ENCODE results near the gene ADCY9. TPM values are rescaled to one million over a fixed set of nuclear protein-coding genes. Genes with fewer than 3 reads are reported as not detected.

ADCY9 gene
- total and polyA plus RNA-seq, 2 donors (not counting 1 experiment from before 2014, with no cell fraction given): 1.7 to 2.1 TPM

DNA sequence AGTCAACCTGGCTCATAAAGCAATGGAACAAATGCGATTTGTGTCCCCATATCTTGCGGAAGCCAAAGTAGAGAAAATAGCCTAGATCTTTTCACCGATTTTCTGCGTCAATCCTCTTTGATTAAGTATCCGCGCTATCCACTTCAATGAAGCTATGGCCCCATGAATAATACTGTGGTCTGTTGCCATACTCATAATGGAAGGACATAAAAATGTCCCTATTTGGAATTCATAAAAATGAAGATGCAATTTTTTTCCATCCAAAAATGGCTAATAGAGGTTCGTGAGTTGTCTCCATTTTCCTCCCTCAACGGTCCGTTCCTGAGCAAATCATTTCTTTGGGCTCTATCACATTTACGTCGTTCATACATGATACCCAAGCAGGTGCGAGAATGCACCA is 25.4 kb upstream of the ADCY9 start:
- Mint-ChIP-seq H3K27me3 (peaks cover 5% of the 10 kb centered on the region), H3K4me3 (no peak overlapping the region), H3K27ac (no peak overlapping the region), H3K4me1 (no peaks in the 10 kb centered on the region), H3K9me3 (ENCODE audit: insufficient read depth) (no peaks in the 10 kb centered on the region)
- no peak overlapping the region for H3K9ac ChIP-seq (ENCODE audit: low read length)
- peaks cover 0 to 7% of the 10 kb centered on the region in 2 donors for H3K4me1 ChIP-seq (ENCODE audit: control insufficient read depth in 2 of 2, insufficient read depth in 2 of 2, low read length in 2 of 2)
- 100% methylated on average over 9 of the region's 12 CpGs for WGBS (ENCODE audit: insufficient coverage)
- no peak overlapping the region for H3K27ac ChIP-seq (ENCODE audit: low read length in 2 of 2)
- no peak for TF ChIP-seq EZH2 (IDR thresholded peaks at IDR 0.05; ENCODE audit: borderline replicate concordance, insufficient read depth, low read depth, low read length, poor library complexity, severe bottlenecking)
- TF ChIP-seq, protein P1, sequence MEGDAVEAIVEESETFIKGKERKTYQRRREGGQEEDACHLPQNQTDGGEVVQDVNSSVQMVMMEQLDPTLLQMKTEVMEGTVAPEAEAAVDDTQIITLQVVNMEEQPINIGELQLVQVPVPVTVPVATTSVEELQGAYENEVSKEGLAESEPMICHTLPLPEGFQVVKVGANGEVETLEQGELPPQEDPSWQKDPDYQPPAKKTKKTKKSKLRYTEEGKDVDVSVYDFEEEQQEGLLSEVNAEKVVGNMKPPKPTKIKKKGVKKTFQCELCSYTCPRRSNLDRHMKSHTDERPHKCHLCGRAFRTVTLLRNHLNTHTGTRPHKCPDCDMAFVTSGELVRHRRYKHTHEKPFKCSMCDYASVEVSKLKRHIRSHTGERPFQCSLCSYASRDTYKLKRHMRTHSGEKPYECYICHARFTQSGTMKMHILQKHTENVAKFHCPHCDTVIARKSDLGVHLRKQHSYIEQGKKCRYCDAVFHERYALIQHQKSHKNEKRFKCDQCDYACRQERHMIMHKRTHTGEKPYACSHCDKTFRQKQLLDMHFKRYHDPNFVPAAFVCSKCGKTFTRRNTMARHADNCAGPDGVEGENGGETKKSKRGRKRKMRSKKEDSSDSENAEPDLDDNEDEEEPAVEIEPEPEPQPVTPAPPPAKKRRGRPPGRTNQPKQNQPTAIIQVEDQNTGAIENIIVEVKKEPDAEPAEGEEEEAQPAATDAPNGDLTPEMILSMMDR (IDR thresholded peaks at IDR 0.05): no peak
- no peaks in the 10 kb centered on the region for H4K20me1 ChIP-seq (ENCODE audit: control insufficient read depth, insufficient read depth, low read length, poor library complexity, severe bottlenecking)
- DNase-seq (no peak), ATAC-seq (ENCODE audit: low read depth) (no peak)
- no peak overlapping the region for H3K4me2 ChIP-seq (replicated peaks; ENCODE audit: low read depth, low read length, poor library complexity, severe bottlenecking)
- H3K79me2 ChIP-seq (ENCODE audit: control insufficient read depth, insufficient read depth, low read length): no peaks in the 10 kb centered on the region
- H3K9me3 ChIP-seq (ENCODE audit: control extremely low read depth in 1 of 3, control insufficient read depth in 2 of 3, insufficient read depth in 1 of 3, low read length in 2 of 3): peaks cover 0 to 5% (median 0%) of the 10 kb centered on the region in 3 donors
- H3K4me3 ChIP-seq (ENCODE audit: control extremely low read depth in 1 of 5, extremely low read depth in 1 of 5, insufficient read depth in 1 of 5, low read depth in 2 of 5, low read length in 4 of 5): no peak overlapping the region
- no peak overlapping the region for H2AFZ ChIP-seq (ENCODE audit: insufficient read depth, low read depth, low read length, poor library complexity, severe bottlenecking)
- no peaks in the 10 kb centered on the region for H3K27me3 ChIP-seq (replicated peaks in 1 of 4; ENCODE audit: control extremely low read depth in 1 of 4, control insufficient read depth in 3 of 4, insufficient read depth in 4 of 4, low read length in 3 of 4)
- no peaks in the 10 kb centered on the region for H3K36me3 ChIP-seq (replicated peaks in 1 of 2; ENCODE audit: control extremely low read depth in 1 of 2, control insufficient read depth in 1 of 2, extremely low read depth in 1 of 2, insufficient read depth in 2 of 2, low read length in 1 of 2)
- ChIA-PET POLR2A (no interaction called here), CTCF (no interaction called here)
- intact Hi-C loops (cut with micrococcal nuclease): no loop called here

DNA sequence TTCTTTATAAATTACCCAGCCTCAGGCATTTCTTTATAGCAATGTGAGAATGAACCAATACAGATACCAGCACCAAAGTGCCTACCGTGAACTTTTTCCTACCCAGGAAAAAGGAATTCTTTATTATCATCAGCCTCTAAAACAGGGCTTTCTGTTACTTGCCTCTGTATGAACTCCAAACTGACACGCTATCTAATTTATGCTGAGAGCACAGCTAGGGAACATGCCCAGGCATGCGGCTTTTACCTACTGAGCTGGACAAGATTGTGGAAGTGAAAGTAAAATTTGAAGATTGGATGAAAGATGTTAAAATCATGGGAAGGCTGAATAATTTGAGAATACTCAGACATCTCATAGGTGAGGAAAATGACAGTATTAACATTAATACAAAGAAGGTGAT is 24.4 kb upstream of the ADCY9 start:
- Histone ChIP-seq H2AFZ (ENCODE audit: insufficient read depth, low read depth, low read length, poor library complexity, severe bottlenecking) (no peak overlapping the region), H3K9me3 (ENCODE audit: control extremely low read depth in 1 of 3, control insufficient read depth in 2 of 3, insufficient read depth in 1 of 3, low read length in 2 of 3) (peaks cover 0 to 5% (median 0%) of the 10 kb centered on the region in 3 donors), H3K27ac (ENCODE audit: low read length in 2 of 2) (no peak overlapping the region), H3K9ac (ENCODE audit: low read length) (no peak overlapping the region), H3K4me3 (ENCODE audit: control extremely low read depth in 1 of 5, extremely low read depth in 1 of 5, insufficient read depth in 1 of 5, low read depth in 2 of 5, low read length in 4 of 5) (no peak overlapping the region), H3K27me3 (replicated peaks in 1 of 4; ENCODE audit: control extremely low read depth in 1 of 4, control insufficient read depth in 3 of 4, insufficient read depth in 4 of 4, low read length in 3 of 4) (peaks cover 0 to 3% (median 0%) of the 10 kb centered on the region in 4 experiments), H3K36me3 (replicated peaks in 1 of 2; ENCODE audit: control extremely low read depth in 1 of 2, control insufficient read depth in 1 of 2, extremely low read depth in 1 of 2, insufficient read depth in 2 of 2, low read length in 1 of 2) (no peaks in the 10 kb centered on the region), H3K79me2 (ENCODE audit: control insufficient read depth, insufficient read depth, low read length) (no peaks in the 10 kb centered on the region), H4K20me1 (ENCODE audit: control insufficient read depth, insufficient read depth, low read length, poor library complexity, severe bottlenecking) (no peaks in the 10 kb centered on the region), H3K4me2 (replicated peaks; ENCODE audit: low read depth, low read length, poor library complexity, severe bottlenecking) (no peak overlapping the region), H3K4me1 (ENCODE audit: control insufficient read depth in 2 of 2, insufficient read depth in 2 of 2, low read length in 2 of 2) (peaks cover 0 to 7% of the 10 kb centered on the region in 2 donors)
- Mint-ChIP-seq H3K4me1 (no peaks in the 10 kb centered on the region), H3K27ac (no peak overlapping the region), H3K9me3 (ENCODE audit: insufficient read depth) (no peaks in the 10 kb centered on the region), H3K4me3 (no peak overlapping the region), H3K27me3 (peaks cover 13% of the 10 kb centered on the region)
- ATAC-seq (ENCODE audit: low read depth) (no peak), DNase-seq (no peak)
- POLR2A ChIA-PET: no interaction called here
- WGBS (ENCODE audit: insufficient coverage): 75% methylated on average over 3 of the region's 3 CpGs
- no peak for TF ChIP-seq EZH2 (IDR thresholded peaks at IDR 0.05; ENCODE audit: borderline replicate concordance, insufficient read depth, low read depth, low read length, poor library complexity, severe bottlenecking)
- TF ChIP-seq, protein P1 (IDR thresholded peaks at IDR 0.05): no peak
- intact Hi-C loops (cut with micrococcal nuclease): no loop called here
- CTCF ChIA-PET: no interaction called here

Measured in B cell (primary cell).